AG08396 (cell line): ENCODE data around the gene CSNK2A2.

Source experiments
- DNase-seq: peaks from one replicate; pipeline ENCODE4 v3.0.0; 2012; ENCODE audit warnings: low spot score, mixed read lengths

CSNK2A2 gene

GRCh38 chr16:58138852-58139251, 59.1 kb downstream of the CSNK2A2 start:
- no peak for DNase-seq

GRCh38 chr16:58137581-58137980, 60.3 kb downstream of the CSNK2A2 start:
- no peak for DNase-seq

GRCh38 chr16:58129097-58129936, 68.6 kb downstream of the CSNK2A2 start, which contains the start of gene CFAP20:
Gene CFAP20, minus strand, starts transcription at chr16:58129381. Its CDS starts 266 bp downstream, at chr16:58129115.
- DNase-seq: peak; percentile 94

GRCh38 chr16:58128711-58129096, 69.2 kb downstream of the CSNK2A2 start:
- DNase-seq: no peak

GRCh38 chr16:58128181-58128631, 69.7 kb downstream of the CSNK2A2 start:
- DNase-seq: no peak

GRCh38 chr16:58127634-58128033, 70.3 kb downstream of the CSNK2A2 start:
- no peak for DNase-seq

GRCh38 chr16:58127033-58127556, 70.8 kb downstream of the CSNK2A2 start:
- DNase-seq: peak; percentile 34

GRCh38 chr16:58126451-58126961, 71.4 kb downstream of the CSNK2A2 start:
- DNase-seq: no peak

GRCh38 chr16:58125781-58126335, 72.0 kb downstream of the CSNK2A2 start:
- no peak for DNase-seq

GRCh38 chr16:58125041-58125440, 72.9 kb downstream of the CSNK2A2 start:
- DNase-seq: no peak

- no peak for DNase-seq
Measured at GRCh38 chr16:58124601-58124915, 73.3 kb downstream of the CSNK2A2 start.

- DNase-seq: no peak
Measured at GRCh38 chr16:58123896-58124600, 73.9 kb downstream of the CSNK2A2 start.

GRCh38 chr16:58121132-58121531, 76.8 kb downstream of the CSNK2A2 start:
- DNase-seq: no peak

GRCh38 chr16:58120234-58120633, 77.7 kb downstream of the CSNK2A2 start:
- no peak for DNase-seq

GRCh38 chr16:58119509-58119845, 78.4 kb downstream of the CSNK2A2 start:
- DNase-seq: no peak

- DNase-seq: no peak
Measured at GRCh38 chr16:58118801-58119508, 79.0 kb downstream of the CSNK2A2 start.

GRCh38 chr16:58116529-58116928, 81.4 kb downstream of the CSNK2A2 start:
- no peak for DNase-seq

- DNase-seq: no peak
Measured at GRCh38 chr16:58116081-58116480, 81.8 kb downstream of the CSNK2A2 start.

GRCh38 chr16:58114827-58115825, 82.8 kb downstream of the CSNK2A2 start:
- DNase-seq: no peak

- no peak for DNase-seq
Measured at GRCh38 chr16:58111302-58111627, 86.6 kb downstream of the CSNK2A2 start.
